Measurements from ENCODE around the gene NUP93. TPM values are rescaled to one million over a fixed set of nuclear protein-coding genes. Genes with fewer than 3 reads are reported as not detected.

Gene NUP93
- total RNA-seq: 10 to 100 TPM; 82.5 to 85.0 TPM
- 100 to 1,000 TPM in 1 of 3 donors, 10 to 100 TPM in 2; 66.6 to 104 (median 77.5) TPM for polyA plus RNA-seq
- 47.1 to 242 (median 81.3) reads per million in 6 experiments for total RNA-seq

DNA sequence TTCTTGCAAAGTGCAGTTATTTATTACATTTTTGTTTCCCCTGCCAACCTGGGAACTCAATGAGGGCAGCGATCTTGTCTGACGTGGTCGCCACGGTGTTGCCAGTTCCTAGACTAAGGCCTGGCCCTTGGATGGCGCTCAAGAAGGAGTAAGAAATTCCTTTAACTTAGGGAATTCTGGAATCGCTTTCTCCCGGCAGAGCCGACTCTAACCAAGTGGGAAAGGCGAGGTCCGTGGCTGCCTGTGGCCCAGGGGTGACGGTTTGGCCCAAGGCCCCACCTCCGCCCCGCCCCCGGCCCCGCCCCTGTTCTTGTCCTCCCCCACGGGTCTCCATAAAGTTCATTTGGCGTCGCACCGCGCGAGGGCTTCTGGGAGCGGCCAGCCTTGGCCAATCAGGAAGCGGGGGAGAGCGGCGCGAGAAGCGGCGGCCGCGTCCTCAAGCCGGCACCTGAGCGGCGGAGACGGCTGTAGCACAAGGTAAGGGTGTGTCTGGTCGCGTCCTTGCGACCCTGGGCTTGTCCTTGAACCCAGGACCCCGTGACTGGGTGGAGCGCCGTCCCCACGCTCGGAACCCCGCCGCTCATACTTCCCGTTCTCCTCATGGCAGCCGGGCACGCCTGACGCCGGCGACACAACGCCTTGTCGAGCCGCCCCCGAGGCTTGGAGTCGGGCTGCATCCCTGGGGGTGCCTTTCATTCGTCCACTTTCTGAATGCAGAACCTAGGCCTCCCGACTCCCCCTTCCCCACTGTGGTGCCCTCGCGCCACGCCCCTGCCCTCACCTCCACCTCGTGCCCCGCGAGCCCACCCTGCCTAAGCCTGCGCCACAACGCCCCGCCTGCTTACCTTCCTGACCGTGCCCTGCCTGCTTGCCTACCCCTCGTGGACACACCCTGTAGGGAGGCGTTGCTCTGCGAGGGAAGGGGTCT, at the start of gene NUP93:
NUP93 (plus strand) TSS at position 395 of the 928 bp plus-strand sequence. CDS start 18,119 bp downstream, outside the sequence.
- Mint-ChIP-seq H3K27ac (peak within 1 kb of the TSS in 8 of 10 donors; percentile 90 to 98 (median 93)), H3K36me3 (peaks cover 0 to 2% (median 0%) of the 10 kb centered on the region in 3 donors), H3K4me3 (peak within 1 kb of the TSS in 1 of 10 donors; percentile 95), H3K4me1 (peaks cover 14 to 30% (median 22%) of the 10 kb centered on the region in 4 donors), H3K9me3 (no peaks in the 10 kb centered on the region), H3K27me3 (no peaks in the 10 kb centered on the region)
- POLR2A ChIA-PET: interaction anchor here (0.6 to 1.8 kb wide), 6 partner anchors 11 to 1936 kb away, joined by 3 to 29 read pairs (median 5); no protein-coding TSS in a partner anchor
- peak; percentile 96 for ATAC-seq
- DNase-seq: peak; percentile 83 to 95 (median 86)

DNA sequence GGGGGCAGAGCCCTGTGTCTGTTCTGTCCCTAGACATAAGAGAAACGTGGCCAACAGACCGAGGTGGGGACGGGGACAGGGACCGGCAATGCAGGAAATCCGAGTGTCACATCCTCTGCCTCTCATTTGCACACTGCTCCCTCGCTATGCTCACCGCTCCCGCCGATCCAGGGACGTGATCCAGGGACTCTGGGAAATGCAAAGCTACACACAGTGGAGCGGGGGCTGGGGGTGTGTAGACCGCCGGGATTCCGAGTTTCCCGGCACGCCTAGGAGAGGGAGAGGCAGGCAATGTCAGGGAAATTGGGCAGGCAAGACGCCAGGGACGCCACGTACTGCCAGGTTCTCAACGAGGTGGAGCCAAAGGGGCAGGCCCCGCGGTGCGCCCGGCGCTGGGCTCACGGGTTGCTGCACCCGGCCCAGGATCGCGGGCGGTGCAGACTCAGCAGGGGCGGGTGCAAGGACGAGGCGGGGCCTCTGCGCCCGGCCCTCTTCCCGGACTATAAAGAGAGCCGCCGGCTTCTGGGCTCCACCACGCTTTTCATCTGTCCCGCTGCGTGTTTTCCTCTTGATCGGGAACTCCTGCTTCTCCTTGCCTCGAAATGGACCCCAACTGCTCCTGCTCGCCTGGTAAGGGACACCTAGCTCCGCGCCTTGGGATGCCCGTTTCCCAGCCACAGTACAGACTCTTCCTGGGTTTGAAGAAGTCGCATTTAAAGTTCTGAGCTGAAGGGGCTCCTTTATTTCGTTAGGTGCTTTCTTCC, 47.8 kb upstream of the NUP93 start, which contains the start of gene MT1X:
MT1X (plus strand) TSS at position 532 of the 764 bp plus-strand sequence; CDS start at position 603, 71 bp downstream.
- POLR2A ChIA-PET: interaction anchor here (0.9 to 3.6 kb wide), 12 partner anchors 9 to 179 kb away, joined by 3 to 21 read pairs (median 5); partner anchors contain the start of genes MT1F and MT2A
- Mint-ChIP-seq H3K9me3 (peaks cover 0 to 6% (median 3%) of the 10 kb centered on the region in 9 donors), H3K4me3 (peak within 1 kb of the TSS; percentile 94 to 99 (median 96)), H3K27me3 (no peaks in the 10 kb centered on the region), H3K36me3 (peaks cover 5 to 12% (median 8%) of the 10 kb centered on the region in 3 donors), H3K27ac (peak within 1 kb of the TSS; percentile 94 to 99 (median 98)), H3K4me1 (peaks cover 17 to 36% (median 28%) of the 10 kb centered on the region in 4 donors)
- DNase-seq (peak; percentile 77 to 94 (median 86)), ATAC-seq (peak; percentile 98 to 99)

DNA sequence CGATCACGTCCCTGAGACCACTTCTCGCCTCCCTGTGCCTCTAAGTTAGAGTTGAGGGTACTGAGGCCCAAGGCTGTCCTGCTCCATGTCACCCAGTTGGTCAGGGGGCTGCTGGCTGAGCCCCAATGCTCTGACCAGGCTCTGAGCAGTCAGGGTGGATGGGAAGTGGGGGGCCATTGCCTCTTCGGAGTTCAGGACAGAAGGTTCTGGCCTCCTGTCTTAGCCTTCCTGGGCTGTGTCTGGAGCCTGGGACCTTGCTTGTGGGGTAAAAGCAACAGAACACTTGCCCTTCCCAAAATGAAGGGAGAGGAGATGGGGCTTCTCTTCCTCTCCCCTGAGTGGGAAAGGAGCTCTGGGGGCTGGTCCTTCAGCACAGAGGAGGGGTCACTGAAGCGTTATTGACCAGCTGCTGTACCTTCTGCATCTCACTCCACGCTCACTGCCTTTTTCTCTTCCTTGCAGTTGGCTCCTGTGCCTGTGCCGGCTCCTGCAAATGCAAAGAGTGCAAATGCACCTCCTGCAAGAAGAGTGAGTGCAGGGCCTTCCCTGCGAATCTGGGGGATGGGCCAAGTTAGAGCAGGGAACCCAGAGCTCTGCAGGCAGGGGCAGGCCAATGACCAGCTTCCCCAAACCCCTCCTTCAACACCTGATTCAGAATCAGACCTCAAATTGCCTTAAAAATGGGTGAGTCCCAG, 47.1 kb upstream of the NUP93 start:
- Mint-ChIP-seq H3K9me3 (peaks cover 0 to 6% (median 3%) of the 10 kb centered on the region in 9 donors), H3K27ac (peak overlapping the region; percentile 94 to 99 (median 98)), H3K4me3 (peak overlapping the region; percentile 94 to 99 (median 96)), H3K4me1 (peaks cover 17 to 36% (median 27%) of the 10 kb centered on the region in 4 donors), H3K27me3 (no peaks in the 10 kb centered on the region), H3K36me3 (peaks cover 5 to 12% (median 8%) of the 10 kb centered on the region in 3 donors)
- no peak for DNase-seq
- POLR2A ChIA-PET: interaction anchor here (1.0 to 3.6 kb wide), 11 partner anchors 11 to 179 kb away, joined by 3 to 21 read pairs (median 6); partner anchors contain the start of gene MT2A
- peak in 1 of 2 donors; percentile 10 for ATAC-seq

DNA sequence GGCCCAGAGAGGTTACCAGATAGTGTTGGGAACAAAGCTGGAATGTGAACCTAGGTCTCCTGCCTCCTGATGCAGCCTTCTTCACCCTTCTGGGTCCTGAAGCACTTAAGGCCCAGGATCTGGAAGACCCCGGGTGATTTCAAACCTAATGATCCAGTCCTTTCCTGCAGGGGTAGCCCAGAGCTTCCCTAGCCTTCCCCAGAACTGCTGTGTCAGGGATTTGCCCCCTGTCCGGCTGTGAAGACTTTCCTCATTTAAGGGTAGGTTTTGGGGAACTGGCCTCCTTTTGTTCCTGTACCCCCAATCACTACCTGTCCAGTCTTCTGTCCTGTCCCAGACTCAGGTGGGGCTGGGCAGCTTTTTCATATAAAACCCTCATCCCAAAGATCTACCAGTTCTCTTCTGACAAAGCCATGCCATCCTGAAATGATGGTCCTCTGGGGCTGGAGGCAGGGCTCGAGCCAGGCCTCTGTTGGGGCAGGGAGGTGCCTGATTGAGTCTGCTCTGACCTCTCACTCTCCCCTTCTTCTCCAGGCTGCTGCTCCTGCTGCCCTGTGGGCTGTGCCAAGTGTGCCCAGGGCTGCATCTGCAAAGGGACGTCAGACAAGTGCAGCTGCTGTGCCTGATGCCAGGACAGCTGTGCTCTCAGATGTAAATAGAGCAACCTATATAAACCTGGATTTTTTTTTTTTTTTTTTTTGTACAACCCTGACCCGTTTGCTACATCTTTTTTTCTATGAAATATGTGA, 46.3 kb upstream of the NUP93 start:
- peak overlapping the region in 9 of 10 donors; percentile 19 to 99 (median 96) for H3K27ac Mint-ChIP-seq
- peak overlapping the region; percentile 94 to 99 (median 96) for H3K4me3 Mint-ChIP-seq
- peaks cover 17 to 36% (median 27%) of the 10 kb centered on the region in 4 donors for H3K4me1 Mint-ChIP-seq
- no peak for DNase-seq
- ATAC-seq: no peak
- POLR2A ChIA-PET: interaction anchor here (0.9 to 3.6 kb wide), 8 partner anchors 12 to 76 kb away, joined by 3 to 21 read pairs (median 13); partner anchors contain the start of gene MT2A
- H3K27me3 Mint-ChIP-seq: no peaks in the 10 kb centered on the region
- H3K9me3 Mint-ChIP-seq: peaks cover 0 to 6% (median 3%) of the 10 kb centered on the region in 9 donors
- peaks cover 5 to 12% (median 8%) of the 10 kb centered on the region in 3 donors for H3K36me3 Mint-ChIP-seq

DNA sequence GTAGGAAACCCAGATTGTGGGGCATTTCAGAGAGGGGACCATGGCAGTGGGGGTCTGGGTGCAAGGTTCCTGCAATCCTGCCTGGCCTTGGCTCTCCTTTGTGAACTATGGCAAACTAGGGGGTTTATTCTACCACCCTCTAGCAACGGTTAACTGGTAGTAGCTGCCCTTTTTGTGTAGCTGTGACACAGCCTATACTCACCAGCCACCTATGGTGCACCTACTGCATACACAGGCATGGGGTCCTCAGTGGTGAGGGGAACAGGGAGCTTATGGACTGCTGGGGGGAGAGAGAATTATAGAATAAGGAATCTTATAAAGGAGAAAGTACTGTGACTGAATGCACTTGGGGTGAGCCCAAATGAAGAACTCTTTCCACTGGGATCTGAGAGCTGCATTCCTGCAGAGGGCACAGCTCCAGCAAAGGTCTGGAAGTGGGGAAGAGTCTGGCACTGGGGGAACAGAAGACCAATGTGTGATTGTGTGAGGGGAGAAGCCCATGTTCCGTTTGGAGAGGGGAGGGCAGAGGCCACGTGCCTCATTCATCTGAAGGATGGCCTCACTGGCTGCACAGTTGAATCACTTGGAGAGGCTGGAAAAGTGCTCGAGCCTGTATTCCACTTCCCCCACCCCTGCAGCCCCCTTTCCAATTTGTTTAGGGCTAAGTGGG, 45.5 kb upstream of the NUP93 start:
- POLR2A ChIA-PET: interaction anchor here (0.8 to 3.6 kb wide), 4 partner anchors 17 to 166 kb away, joined by 3 to 21 read pairs (median 10); partner anchors contain the start of gene MT2A
- peaks cover 17 to 36% (median 27%) of the 10 kb centered on the region in 4 donors for H3K4me1 Mint-ChIP-seq
- H3K4me3 Mint-ChIP-seq: peak overlapping the region in 7 of 10 donors; percentile 94 to 99 (median 96)
- H3K36me3 Mint-ChIP-seq: peaks cover 5 to 12% (median 8%) of the 10 kb centered on the region in 3 donors
- ATAC-seq (no peak), DNase-seq (no peak)
- H3K27ac Mint-ChIP-seq: peak overlapping the region in 5 of 10 donors; percentile 19 to 96 (median 51)
- peaks cover 0 to 6% (median 3%) of the 10 kb centered on the region in 9 donors for H3K9me3 Mint-ChIP-seq
- no peaks in the 10 kb centered on the region for H3K27me3 Mint-ChIP-seq

DNA sequence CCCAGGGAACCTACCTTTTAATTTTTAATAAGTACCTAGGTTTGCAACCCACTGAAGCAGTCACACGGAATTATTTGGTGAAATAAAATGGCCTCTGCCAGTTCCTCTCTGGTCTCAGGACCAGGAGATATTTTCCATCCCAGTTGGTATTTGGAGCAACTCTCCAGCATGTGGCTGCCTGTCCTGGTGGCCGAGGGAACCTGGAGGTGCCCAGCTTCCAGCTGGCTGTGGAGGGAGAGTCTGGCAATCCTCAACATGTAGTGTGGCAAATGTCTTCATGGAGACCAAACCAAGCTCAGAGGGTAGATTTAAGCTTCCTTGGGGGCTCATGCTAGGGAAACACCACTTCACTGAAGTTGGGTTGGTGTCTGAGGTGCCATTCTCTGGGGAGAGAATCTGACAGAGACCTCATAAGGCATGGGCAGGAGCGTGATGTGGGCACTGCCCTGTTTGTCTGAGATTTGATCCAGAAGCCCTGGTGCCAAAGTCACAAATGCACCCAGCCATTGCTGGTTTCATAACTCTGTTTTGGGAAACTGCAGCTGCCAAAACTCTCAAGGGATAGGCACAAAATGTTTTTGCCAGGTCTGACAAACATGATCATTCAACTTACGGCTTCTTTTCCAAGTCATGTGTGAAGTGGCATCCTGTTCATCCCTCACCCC, 44.9 kb upstream of the NUP93 start:
- H3K4me3 Mint-ChIP-seq: no peak overlapping the region
- H3K27ac Mint-ChIP-seq: no peak overlapping the region
- H3K36me3 Mint-ChIP-seq: peaks cover 5 to 12% (median 8%) of the 10 kb centered on the region in 3 donors
- peaks cover 0 to 6% (median 3%) of the 10 kb centered on the region in 9 donors for H3K9me3 Mint-ChIP-seq
- H3K4me1 Mint-ChIP-seq: peaks cover 17 to 36% (median 27%) of the 10 kb centered on the region in 4 donors
- ATAC-seq: no peak
- no peaks in the 10 kb centered on the region for H3K27me3 Mint-ChIP-seq
- no peak for DNase-seq
- POLR2A ChIA-PET: interaction anchor here (0.6 to 3.6 kb wide), 3 partner anchors 16 to 167 kb away, joined by 3 to 18 read pairs (median 3); no protein-coding TSS in a partner anchor

DNA sequence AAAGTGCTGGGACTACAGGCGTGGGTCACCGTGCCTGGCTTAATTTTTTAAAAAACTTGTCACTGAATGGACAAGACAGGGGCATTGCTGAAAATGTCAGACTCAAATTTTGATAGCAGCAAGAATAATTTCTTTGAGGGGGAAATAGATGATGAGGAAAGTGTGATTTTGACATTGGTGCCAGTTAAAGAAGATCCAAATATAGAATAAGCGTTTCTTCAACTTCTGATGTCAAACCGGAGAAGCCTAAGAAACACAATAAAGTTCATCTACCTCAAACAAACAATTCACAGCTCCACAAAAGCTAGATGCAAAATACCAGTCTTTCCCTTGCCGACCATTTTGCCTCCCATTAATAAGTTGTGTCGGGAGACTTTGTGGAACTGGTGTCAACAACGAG, 43.2 kb upstream of the NUP93 start:
- H3K4me1 Mint-ChIP-seq: peaks cover 12 to 29% (median 20%) of the 10 kb centered on the region in 4 donors
- no peak for ATAC-seq
- no peak overlapping the region for H3K27ac Mint-ChIP-seq
- peaks cover 5 to 12% (median 8%) of the 10 kb centered on the region in 3 donors for H3K36me3 Mint-ChIP-seq
- H3K27me3 Mint-ChIP-seq: no peaks in the 10 kb centered on the region
- peaks cover 0 to 6% (median 3%) of the 10 kb centered on the region in 9 donors for H3K9me3 Mint-ChIP-seq
- POLR2A ChIA-PET: interaction anchor here (0.6 to 0.7 kb wide), 2 partner anchors 7 to 69 kb away, joined by 3 to 6 read pairs; no protein-coding TSS in a partner anchor
- DNase-seq: no peak
- no peak overlapping the region for H3K4me3 Mint-ChIP-seq

DNA sequence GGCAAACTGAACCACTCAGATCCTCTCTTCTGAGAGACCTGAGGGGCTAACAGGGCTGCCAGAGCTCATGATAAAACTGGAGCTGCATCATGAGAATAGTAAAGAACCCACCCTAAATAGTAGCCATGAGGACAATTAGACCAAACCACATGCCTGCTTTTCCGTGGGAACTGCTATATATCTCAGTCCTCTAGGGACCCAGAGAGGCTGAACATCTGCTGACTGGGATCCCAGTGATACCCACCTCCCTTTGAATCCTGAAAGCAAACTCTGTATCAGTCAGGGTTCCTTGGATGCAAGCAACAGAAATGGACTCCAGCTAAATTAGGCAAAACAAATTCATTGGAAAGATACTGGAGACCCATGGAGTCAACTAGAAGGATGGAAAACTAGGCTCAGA, 41.2 kb upstream of the NUP93 start:
- POLR2A ChIA-PET: interaction anchor here (1.2 kb wide), 1 partner anchor 10 kb away, joined by 3 read pairs; no protein-coding TSS in a partner anchor
- H3K36me3 Mint-ChIP-seq: peaks cover 5 to 12% (median 8%) of the 10 kb centered on the region in 3 donors
- no peak overlapping the region for H3K27ac Mint-ChIP-seq
- peaks cover 5 to 9% (median 7%) of the 10 kb centered on the region in 4 donors for H3K4me1 Mint-ChIP-seq
- no peak overlapping the region for H3K4me3 Mint-ChIP-seq
- ATAC-seq (no peak), DNase-seq (no peak)
- H3K9me3 Mint-ChIP-seq: peaks cover 0 to 6% (median 3%) of the 10 kb centered on the region in 9 donors
- H3K27me3 Mint-ChIP-seq: no peaks in the 10 kb centered on the region

DNA sequence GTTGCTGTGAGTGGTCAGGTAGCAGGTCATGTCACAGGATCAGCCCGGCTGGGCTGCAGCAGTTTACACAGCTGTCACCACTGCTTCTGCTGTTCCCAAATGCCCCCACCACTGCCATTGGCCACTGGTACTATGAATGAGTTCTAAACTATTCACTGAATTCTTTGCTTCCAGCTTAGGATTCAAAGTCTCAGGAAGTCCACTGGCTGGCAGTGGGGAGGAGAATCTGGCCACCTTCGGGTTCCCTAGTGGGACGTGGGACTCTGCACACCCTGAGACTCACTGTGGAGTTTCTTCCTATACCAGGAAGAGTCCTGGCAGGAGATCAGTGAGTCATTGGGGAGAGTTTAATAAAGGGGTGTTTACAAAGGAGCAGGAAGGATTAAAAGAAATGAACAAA, 40.8 kb upstream of the NUP93 start:
- no peak for ATAC-seq
- H3K27me3 Mint-ChIP-seq: no peaks in the 10 kb centered on the region
- H3K9me3 Mint-ChIP-seq: peaks cover 0 to 6% (median 3%) of the 10 kb centered on the region in 9 donors
- POLR2A ChIA-PET: interaction anchor here (1.2 kb wide), 1 partner anchor 11 kb away, joined by 3 read pairs; no protein-coding TSS in a partner anchor
- no peak for DNase-seq
- H3K36me3 Mint-ChIP-seq: peaks cover 5 to 12% (median 6%) of the 10 kb centered on the region in 3 donors
- peaks cover 2 to 5% (median 4%) of the 10 kb centered on the region in 4 donors for H3K4me1 Mint-ChIP-seq
- no peak overlapping the region for H3K4me3 Mint-ChIP-seq
- no peak overlapping the region for H3K27ac Mint-ChIP-seq

Measured in naive thymus-derived CD8-positive, alpha-beta T cell (primary cell).